A673 (cell line): ENCODE results near the gene OXCT2.

Experiments used
- CTCF ChIP-seq: fragments of 300-800, 200-600 bp; sonication (generic); conservative IDR thresholded peaks from 2 replicates; pipeline ENCODE4 v1.5.1; 2017; ENCODE audit warnings: low read depth, mild to moderate bottlenecking, antibody characterized with exemption, low read length, moderate library complexity, mixed read lengths
- EZH2 ChIP-seq: fragments of 200-600 bp; sonication (generic); IDR thresholded peaks from 2 replicates; pipeline ENCODE4 v1.6.1; 2017; ENCODE audit warnings: borderline replicate concordance, low read depth, mild to moderate bottlenecking, mixed read lengths, antibody characterized with exemption, low read length; ENCODE audit not compliant: poor library complexity, severe bottlenecking

- no peak for TF ChIP-seq CTCF
- no peak for TF ChIP-seq EZH2
Measured at GRCh38 chr1:39779821-39780220, 8.7 kb upstream of the OXCT2 start.
